ACC112 (cell line): ENCODE data around the gene GAST.

Experiments
- H2AFZ ChIP-seq: fragments of 200-600 bp; sonication (generic); one replicate; pipeline ENCODE4 v1.6.0; 2017; ENCODE audit warnings: antibody characterized with exemption, low read length; ENCODE audit not compliant: unreplicated experiment
- H3K27ac ChIP-seq: fragments of 200-600 bp; sonication (generic); 2 replicates; pipeline ENCODE4 v1.5.1; 2014; ENCODE audit warnings: low read depth, mild to moderate bottlenecking, antibody characterized with exemption, low read length, moderate library complexity
- H3K27me3 ChIP-seq: fragments of 200-600 bp; sonication (generic); 2 replicates; pipeline ENCODE4 v1.6.1; 2014; ENCODE audit warnings: mild to moderate bottlenecking, antibody characterized with exemption, low read length, moderate library complexity, mixed read lengths; ENCODE audit not compliant: insufficient read depth
- H3K36me3 ChIP-seq: fragments of 200-600 bp; sonication (generic); 2 replicates; pipeline ENCODE4 v1.6.1; 2016; ENCODE audit warnings: mild to moderate bottlenecking, antibody characterized with exemption, low read length, moderate library complexity, mixed read lengths; ENCODE audit not compliant: insufficient read depth
- H3K4me1 ChIP-seq: fragments of 200-600 bp; sonication (generic); one replicate; pipeline ENCODE4 v1.6.1; 2016; ENCODE audit warnings: low read length, mixed read lengths; ENCODE audit not compliant: insufficient read depth, unreplicated experiment, control insufficient read depth
- H3K4me3 ChIP-seq: fragments of 200-600 bp; sonication (generic); 2 replicates; pipeline ENCODE4 v1.5.1; 2014; ENCODE audit warnings: mild to moderate bottlenecking, low read depth, low read length
- H3K79me2 ChIP-seq: fragments of 200-600 bp; sonication (generic); one replicate; pipeline ENCODE4 v1.6.0; 2016; ENCODE audit warnings: low read length; ENCODE audit not compliant: control insufficient read depth, unreplicated experiment, insufficient read depth

Gene GAST

GRCh38 chr17:41711669-41712400, at the start of gene GAST:
GAST (plus strand) TSS chr17:41712331; CDS start chr17:41715437, 3,106 bp downstream.
- Histone ChIP-seq H3K27me3 (0 out of 2 replicates have a peak, but pooled peaks cover 5% of the 10 kb centered on the region), H3K4me1 (no peaks in the 10 kb centered on the region), H3K4me3 (no peak within 1 kb of the TSS), H3K27ac (no peak within 1 kb of the TSS), H2AFZ (no peak within 1 kb of the TSS), H3K79me2 (no peaks in the 10 kb centered on the region), H3K36me3 (no peaks in the 10 kb centered on the region)

GRCh38 chr17:41663451-41664171, 48.5 kb upstream of the GAST start:
- Histone ChIP-seq H3K4me1 (peaks cover 6% of the 10 kb centered on the region), H2AFZ (no peak overlapping the region), H3K79me2 (no peaks in the 10 kb centered on the region), H3K27ac (no peak overlapping the region), H3K4me3 (no peak overlapping the region), H3K27me3 (no peaks in the 10 kb centered on the region), H3K36me3 (no peaks in the 10 kb centered on the region)

GRCh38 chr17:41664172-41664457, 48.0 kb upstream of the GAST start:
- Histone ChIP-seq H3K27ac (no peak overlapping the region), H3K36me3 (no peaks in the 10 kb centered on the region), H3K4me3 (no peak overlapping the region), H3K27me3 (no peaks in the 10 kb centered on the region), H2AFZ (no peak overlapping the region), H3K4me1 (peaks cover 6% of the 10 kb centered on the region), H3K79me2 (no peaks in the 10 kb centered on the region)

GRCh38 chr17:41664587-41665565, 47.3 kb upstream of the GAST start:
- no peak overlapping the region for H3K27ac ChIP-seq
- H3K27me3 ChIP-seq, result no peaks in the 10 kb centered on the region
- no peaks in the 10 kb centered on the region for H3K79me2 ChIP-seq
- H3K4me1 ChIP-seq, result peaks cover 6% of the 10 kb centered on the region
- no peaks in the 10 kb centered on the region for H3K36me3 ChIP-seq
- H3K4me3 ChIP-seq, result peak overlapping the region; percentile 77
- H2AFZ ChIP-seq, result no peak overlapping the region

GRCh38 chr17:41665566-41666236, 46.4 kb upstream of the GAST start:
- no peaks in the 10 kb centered on the region for H3K79me2 ChIP-seq
- no peaks in the 10 kb centered on the region for H3K27me3 ChIP-seq
- H3K4me3 ChIP-seq, result peak overlapping the region; percentile 77
- H2AFZ ChIP-seq, result peak overlapping the region; percentile 87
- H3K36me3 ChIP-seq, result no peaks in the 10 kb centered on the region
- peaks cover 6% of the 10 kb centered on the region for H3K4me1 ChIP-seq
- peak overlapping the region; percentile 81 for H3K27ac ChIP-seq

GRCh38 chr17:41666237-41666641, 45.9 kb upstream of the GAST start:
- Histone ChIP-seq H3K79me2 (no peaks in the 10 kb centered on the region), H3K4me3 (peak overlapping the region; percentile 77), H3K27ac (peak overlapping the region; percentile 81), H2AFZ (peak overlapping the region; percentile 87), H3K36me3 (no peaks in the 10 kb centered on the region), H3K4me1 (peaks cover 6% of the 10 kb centered on the region), H3K27me3 (no peaks in the 10 kb centered on the region)

GRCh38 chr17:41666708-41667279, 45.3 kb upstream of the GAST start:
- Histone ChIP-seq H3K27ac (peak overlapping the region; percentile 81), H3K36me3 (no peaks in the 10 kb centered on the region), H3K79me2 (no peaks in the 10 kb centered on the region), H3K4me3 (peak overlapping the region; percentile 77), H3K27me3 (no peaks in the 10 kb centered on the region), H2AFZ (peak overlapping the region; percentile 87), H3K4me1 (peaks cover 6% of the 10 kb centered on the region)

GRCh38 chr17:41667280-41668041, 44.7 kb upstream of the GAST start:
- H3K79me2 ChIP-seq, result no peaks in the 10 kb centered on the region
- no peaks in the 10 kb centered on the region for H3K36me3 ChIP-seq
- peaks cover 6% of the 10 kb centered on the region for H3K4me1 ChIP-seq
- peak overlapping the region; percentile 65 for H2AFZ ChIP-seq
- no peak overlapping the region for H3K27ac ChIP-seq
- H3K4me3 ChIP-seq, result peak overlapping the region; percentile 77; the same call in 1 of the 2 replicates
- no peaks in the 10 kb centered on the region for H3K27me3 ChIP-seq

GRCh38 chr17:41672153-41672552, 40.0 kb upstream of the GAST start:
- H3K27ac ChIP-seq, result no peak overlapping the region
- no peaks in the 10 kb centered on the region for H3K36me3 ChIP-seq
- H3K4me1 ChIP-seq, result peaks cover 5% of the 10 kb centered on the region
- H3K79me2 ChIP-seq, result no peaks in the 10 kb centered on the region
- no peak overlapping the region for H3K4me3 ChIP-seq
- no peak overlapping the region for H2AFZ ChIP-seq
- no peaks in the 10 kb centered on the region for H3K27me3 ChIP-seq
